VCaP (cell line): ENCODE data around the gene CFP.
"Not testable (repeated sequence)": the region's sequence is repeated elsewhere in the genome, so short reads cannot be mapped to it uniquely, and the experiment has no call there.

Source experiments
- H3K27ac ChIP-seq: fragments of 450-650 bp; 2 replicates; pipeline ENCODE4 v1.5.1; 2017
- TF ChIP-seq, protein P1 (sequence below): fragments of 450-650 bp; conservative IDR thresholded peaks from 2 replicates; pipeline ENCODE4 v1.5.1; 2017; ENCODE audit warnings: mild to moderate bottlenecking, moderate library complexity

CFP gene

DNA sequence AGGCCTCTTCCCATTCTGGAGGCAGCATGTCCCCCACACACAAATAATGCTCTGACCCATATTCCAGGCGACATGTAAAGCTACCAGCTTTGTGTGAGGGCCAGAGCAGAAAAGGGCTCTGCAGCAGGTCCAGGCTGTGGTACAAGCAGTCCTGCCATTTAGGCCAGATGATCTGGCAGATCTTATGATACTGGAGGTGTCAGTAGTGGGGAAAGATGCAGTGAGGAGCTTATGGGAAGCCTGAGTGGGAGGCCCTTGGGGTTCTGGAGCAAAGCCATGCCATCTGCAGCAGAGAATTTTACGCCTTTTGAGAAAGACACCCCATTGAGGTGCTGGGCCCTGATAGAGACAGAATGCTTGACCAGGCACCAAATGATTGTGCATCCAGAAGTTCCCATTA, 17.8 kb downstream of the CFP start:
- no peak overlapping the region for H3K27ac ChIP-seq
- TF ChIP-seq, protein P1, sequence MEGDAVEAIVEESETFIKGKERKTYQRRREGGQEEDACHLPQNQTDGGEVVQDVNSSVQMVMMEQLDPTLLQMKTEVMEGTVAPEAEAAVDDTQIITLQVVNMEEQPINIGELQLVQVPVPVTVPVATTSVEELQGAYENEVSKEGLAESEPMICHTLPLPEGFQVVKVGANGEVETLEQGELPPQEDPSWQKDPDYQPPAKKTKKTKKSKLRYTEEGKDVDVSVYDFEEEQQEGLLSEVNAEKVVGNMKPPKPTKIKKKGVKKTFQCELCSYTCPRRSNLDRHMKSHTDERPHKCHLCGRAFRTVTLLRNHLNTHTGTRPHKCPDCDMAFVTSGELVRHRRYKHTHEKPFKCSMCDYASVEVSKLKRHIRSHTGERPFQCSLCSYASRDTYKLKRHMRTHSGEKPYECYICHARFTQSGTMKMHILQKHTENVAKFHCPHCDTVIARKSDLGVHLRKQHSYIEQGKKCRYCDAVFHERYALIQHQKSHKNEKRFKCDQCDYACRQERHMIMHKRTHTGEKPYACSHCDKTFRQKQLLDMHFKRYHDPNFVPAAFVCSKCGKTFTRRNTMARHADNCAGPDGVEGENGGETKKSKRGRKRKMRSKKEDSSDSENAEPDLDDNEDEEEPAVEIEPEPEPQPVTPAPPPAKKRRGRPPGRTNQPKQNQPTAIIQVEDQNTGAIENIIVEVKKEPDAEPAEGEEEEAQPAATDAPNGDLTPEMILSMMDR, result no peak

DNA sequence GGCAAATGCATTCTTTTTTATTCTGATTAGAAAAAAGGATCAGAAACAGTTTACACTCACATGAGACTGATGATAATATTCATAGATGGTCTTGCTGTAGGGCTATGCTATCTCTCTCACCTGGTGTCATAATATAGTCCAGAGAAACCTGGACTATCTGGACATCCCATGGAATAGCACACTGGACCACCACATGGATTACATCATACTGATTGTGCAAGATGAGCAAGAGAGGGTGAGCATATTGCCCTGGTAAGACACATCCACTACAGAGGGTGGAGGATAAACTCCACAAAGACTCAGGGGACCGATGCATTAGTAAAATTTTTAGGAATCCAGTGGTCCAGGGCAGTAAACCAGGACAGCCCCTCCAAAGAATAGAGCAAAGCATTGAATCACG, 18.2 kb downstream of the CFP start:
- H3K27ac ChIP-seq, result no peak overlapping the region
- TF ChIP-seq, protein P1, result no peak

DNA sequence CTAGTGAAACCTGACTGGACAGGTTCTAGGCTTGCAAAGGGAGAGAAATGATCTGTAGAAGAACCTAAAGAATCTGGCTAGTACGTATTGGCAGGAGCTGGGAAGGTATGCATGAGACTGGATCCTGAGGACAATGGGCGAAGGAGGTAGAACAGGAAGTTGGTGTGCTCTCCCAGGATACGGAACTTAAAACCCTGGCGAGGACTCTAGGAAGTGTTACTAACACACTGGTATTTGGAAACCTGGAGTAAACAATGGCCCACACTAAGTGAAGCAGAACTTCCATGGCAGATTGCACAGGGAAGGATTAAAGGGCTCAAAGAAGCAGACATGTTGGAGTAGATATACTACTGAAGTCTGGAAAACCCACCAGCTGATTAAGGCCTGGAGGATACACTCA, 19.2 kb downstream of the CFP start:
- TF ChIP-seq, protein P1, result no peak
- H3K27ac ChIP-seq, result no peak overlapping the region

DNA sequence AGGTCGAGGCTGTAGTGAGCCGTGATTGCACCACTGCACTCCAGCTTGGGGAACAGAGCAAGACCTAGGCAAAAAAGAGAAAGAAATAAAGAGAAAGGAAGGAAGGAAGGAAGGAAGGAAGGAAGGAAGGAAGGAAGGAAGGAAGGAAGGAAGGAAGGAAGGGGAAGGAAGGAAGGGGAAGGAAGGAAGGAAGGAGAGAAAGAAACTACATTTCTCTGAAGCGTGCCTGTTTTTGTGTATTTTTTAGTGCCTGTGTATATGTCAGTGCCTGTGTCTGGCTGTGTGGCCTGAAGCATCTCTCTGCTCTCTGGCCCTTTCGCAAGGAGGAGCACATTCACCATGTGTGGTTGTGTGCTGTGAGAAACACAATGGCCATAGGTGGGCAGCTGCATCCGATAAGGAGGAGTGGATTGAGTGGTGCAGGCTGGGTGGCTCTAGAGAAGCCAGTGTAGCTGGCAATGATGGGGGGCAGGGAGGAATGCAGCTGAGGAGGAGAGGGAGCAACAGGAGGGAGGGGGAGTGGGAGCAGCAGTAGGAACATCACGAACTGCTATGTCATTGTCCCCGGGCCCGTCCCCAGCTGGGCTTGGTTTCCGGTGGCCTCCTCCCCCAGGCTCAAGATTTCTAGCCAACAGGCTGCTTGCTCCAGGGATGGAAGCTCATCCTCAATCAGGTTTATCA, 21.5 kb downstream of the CFP start:
- no peak overlapping the region for H3K27ac ChIP-seq
- TF ChIP-seq, protein P1, result no peak

DNA sequence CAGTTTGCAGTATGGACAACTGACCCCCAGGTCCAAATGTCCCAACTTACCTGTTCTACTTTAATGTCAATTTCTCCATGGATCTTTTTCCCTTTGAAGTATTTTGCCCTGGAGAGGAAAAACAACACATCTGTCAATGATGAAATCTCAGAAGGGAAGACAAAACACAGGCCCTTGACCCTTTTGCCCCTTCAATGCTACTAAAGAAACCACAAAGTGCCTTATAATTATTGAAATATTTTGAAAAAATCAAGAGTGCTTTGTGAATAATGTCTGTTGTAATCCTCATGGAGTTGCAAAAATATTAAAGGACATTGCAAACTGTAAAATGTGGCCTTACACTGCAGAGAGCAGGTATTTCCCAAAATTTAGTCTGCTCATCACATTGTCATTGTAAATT, 22.6 kb downstream of the CFP start:
- H3K27ac ChIP-seq, result no peak overlapping the region

DNA sequence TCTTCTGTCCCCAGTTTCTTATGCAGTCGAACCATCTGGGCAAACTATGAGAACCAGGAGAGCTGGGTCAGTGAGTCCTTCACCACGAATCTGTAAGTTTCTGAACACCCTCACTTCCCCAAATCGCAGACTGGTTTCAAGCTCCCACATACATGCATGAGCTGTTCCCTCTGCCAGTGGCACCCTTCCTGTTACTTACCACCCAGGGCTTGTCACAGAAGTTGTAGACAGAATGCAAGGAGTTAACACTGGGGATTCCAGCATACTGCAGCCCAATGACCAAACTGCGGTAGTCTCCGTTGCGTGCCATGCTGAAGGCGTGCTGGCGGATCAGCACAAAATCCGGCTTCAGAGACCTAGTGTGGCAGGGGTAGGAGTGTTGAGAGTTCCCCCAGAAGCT, 24.7 kb downstream of the CFP start:
- TF ChIP-seq, protein P1, result no peak
- H3K27ac ChIP-seq, result no peak overlapping the region

More for the DNA sequence above, 22.6 kb downstream of the CFP start:
- TF ChIP-seq, protein P1, result no peak

DNA sequence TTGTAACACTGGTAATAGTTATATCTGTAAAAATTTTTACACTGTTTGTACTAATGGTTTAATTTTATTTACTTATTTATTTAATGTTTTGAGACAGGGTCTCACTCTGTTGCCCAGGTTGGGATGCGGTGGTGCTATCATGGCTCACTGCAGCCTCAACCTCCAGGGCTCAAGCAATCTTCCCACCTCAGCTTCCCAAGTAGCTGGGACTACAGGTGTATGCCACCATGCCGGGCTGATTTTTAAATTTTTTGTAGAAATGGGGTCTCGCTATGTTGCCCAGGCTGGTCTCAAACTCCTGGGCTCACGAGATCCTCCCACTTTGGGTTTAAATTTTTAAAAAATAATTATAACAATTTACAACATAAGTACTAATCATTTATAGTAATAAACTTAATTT, 26.6 kb downstream of the CFP start:
- not testable (repeated sequence) for H3K27ac ChIP-seq

DNA sequence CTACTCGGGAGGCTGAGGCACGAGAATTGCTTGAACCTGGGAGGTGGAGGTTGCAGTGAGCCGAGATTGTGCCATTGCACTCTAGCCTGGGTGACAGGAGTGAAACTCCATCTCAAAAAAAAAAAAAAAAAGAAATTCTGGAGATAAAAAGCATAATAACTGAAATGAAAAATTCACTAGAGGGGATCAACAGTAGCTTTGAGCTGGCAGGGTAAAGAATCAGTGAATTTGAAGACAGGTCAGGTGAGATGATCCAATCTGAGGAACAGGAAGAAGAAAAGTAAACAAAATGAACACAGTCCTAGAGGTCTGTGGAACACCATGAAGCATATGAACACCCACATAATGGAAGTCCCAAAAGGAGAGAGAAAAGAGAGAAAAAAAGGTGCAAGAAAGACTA, 32.5 kb downstream of the CFP start:
- no peak overlapping the region for H3K27ac ChIP-seq
- TF ChIP-seq, protein P1, result no peak
